Type B pancreatic cell (in vitro differentiated cells): ENCODE data around the gene GRAMD4. TPM values are rescaled to one million over a fixed set of nuclear protein-coding genes. Genes with fewer than 3 reads are reported as not detected.
A peak's percentile ranks its signal among the peaks of the same experiment; 100 is the strongest.

Source experiments
- DNase-seq: peaks from one replicate; pipeline ENCODE4 v3.0.0; 2021; ENCODE audit warnings: mixed read lengths; ENCODE audit not compliant: unreplicated experiment; ENCODE audit errors: extremely low spot score
- H3K27ac Mint-ChIP-seq: 2 replicates; pipeline ENCODE4 v1.8.0; 2021; ENCODE audit warnings: mild to moderate bottlenecking, mixed read lengths
- H3K27me3 Mint-ChIP-seq: 2 replicates; pipeline ENCODE4 v1.8.0; 2021; ENCODE audit warnings: mixed read lengths
- H3K36me3 Mint-ChIP-seq: 2 replicates; pipeline ENCODE4 v1.8.0; 2021; ENCODE audit warnings: mixed read lengths
- H3K4me1 Mint-ChIP-seq: one replicate; pipeline ENCODE4 v1.8.0; 2021; ENCODE audit warnings: mixed read lengths; ENCODE audit not compliant: unreplicated experiment
- H3K4me3 Mint-ChIP-seq: 2 replicates; pipeline ENCODE4 v1.8.0; 2021; ENCODE audit warnings: mild to moderate bottlenecking, mixed read lengths
- H3K9me3 Mint-ChIP-seq: 2 replicates; pipeline ENCODE4 v1.8.0; 2021; ENCODE audit warnings: mixed read lengths
- total RNA-seq: library from RNA; stranded (reverse); gene quantifications from 2 replicates; pipeline ENCODE4 v1.2.1, GENCODE V29; 2021; ENCODE audit warnings: low replicate concordance
- TF ChIP-seq, protein P1 (sequence below): fragments of 200-600 bp; sonication (generic); conservative IDR thresholded peaks from 2 replicates; pipeline ENCODE4 v1.5.0; 2021; ENCODE audit warnings: antibody characterized with exemption, mild to moderate bottlenecking

GRAMD4 gene
- total RNA-seq, 1 donor from 2014 or later = 56.4 TPM

DNA sequence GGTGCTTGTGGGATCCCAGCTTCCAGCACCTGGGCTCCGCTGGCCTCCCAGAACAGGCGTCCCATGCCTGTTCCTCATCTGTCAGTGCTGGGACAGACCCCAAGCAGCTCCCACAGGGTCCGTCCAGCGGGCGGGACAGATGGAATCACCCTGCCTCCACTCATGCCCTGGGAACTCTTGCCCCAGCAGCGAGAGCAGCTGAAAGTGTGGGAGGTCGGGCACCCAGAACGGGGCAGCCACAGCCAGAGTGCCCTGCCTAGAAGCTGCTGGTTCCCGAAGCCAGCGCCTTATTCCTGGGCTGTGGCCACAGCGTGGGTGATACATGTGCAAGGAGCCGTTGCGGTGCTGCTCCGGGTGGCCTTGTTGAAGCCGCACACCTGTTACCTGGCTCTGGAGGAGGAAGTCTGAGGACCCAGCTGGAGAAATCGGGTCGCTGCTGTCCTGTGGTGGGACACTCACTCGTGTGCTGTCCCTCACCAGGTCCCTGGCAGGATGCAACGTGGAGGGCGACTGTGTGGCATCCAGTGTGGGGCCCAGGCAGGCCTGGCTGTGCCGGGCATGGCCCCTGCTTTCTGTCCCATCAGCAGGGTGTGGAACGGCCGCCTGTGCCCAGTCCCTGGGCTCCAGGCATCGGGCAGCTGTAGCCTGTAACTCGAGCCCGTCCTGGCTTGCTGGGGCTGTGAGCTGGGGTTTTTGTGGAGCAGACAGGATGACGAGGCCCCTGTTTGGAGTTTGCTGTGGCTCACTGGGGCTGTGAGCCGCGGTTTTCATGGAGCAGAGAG, 16.2 kb downstream of the GRAMD4 start:
- no peak for DNase-seq
- Mint-ChIP-seq H3K27me3 (no peaks in the 10 kb centered on the region), H3K27ac (no peak overlapping the region), H3K4me1 (peaks cover 23% of the 10 kb centered on the region), H3K9me3 (no peaks in the 10 kb centered on the region), H3K36me3 (peaks cover 9% of the 10 kb centered on the region), H3K4me3 (no peak overlapping the region)
- TF ChIP-seq, protein P1, sequence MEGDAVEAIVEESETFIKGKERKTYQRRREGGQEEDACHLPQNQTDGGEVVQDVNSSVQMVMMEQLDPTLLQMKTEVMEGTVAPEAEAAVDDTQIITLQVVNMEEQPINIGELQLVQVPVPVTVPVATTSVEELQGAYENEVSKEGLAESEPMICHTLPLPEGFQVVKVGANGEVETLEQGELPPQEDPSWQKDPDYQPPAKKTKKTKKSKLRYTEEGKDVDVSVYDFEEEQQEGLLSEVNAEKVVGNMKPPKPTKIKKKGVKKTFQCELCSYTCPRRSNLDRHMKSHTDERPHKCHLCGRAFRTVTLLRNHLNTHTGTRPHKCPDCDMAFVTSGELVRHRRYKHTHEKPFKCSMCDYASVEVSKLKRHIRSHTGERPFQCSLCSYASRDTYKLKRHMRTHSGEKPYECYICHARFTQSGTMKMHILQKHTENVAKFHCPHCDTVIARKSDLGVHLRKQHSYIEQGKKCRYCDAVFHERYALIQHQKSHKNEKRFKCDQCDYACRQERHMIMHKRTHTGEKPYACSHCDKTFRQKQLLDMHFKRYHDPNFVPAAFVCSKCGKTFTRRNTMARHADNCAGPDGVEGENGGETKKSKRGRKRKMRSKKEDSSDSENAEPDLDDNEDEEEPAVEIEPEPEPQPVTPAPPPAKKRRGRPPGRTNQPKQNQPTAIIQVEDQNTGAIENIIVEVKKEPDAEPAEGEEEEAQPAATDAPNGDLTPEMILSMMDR = no peak

- TF ChIP-seq, protein P1 = no peak
- H3K4me3 Mint-ChIP-seq = no peak overlapping the region
- H3K9me3 Mint-ChIP-seq = peaks cover 2% of the 10 kb centered on the region
- H3K27me3 Mint-ChIP-seq = no peaks in the 10 kb centered on the region
- peaks cover 31% of the 10 kb centered on the region for H3K4me1 Mint-ChIP-seq
- H3K36me3 Mint-ChIP-seq = peaks cover 21% of the 10 kb centered on the region
- no peak overlapping the region for H3K27ac Mint-ChIP-seq
- no peak for DNase-seq
Measured at GRCh38 chr22:46637711-46638600, 17.8 kb downstream of the GRAMD4 start.

GRCh38 chr22:46638601-46639431, 18.6 kb downstream of the GRAMD4 start:
- Mint-ChIP-seq H3K36me3 (peaks cover 27% of the 10 kb centered on the region), H3K27ac (peak overlapping the region; percentile 39), H3K27me3 (no peaks in the 10 kb centered on the region), H3K4me1 (peaks cover 29% of the 10 kb centered on the region), H3K4me3 (peak overlapping the region; percentile 53), H3K9me3 (peaks cover 6% of the 10 kb centered on the region)
- no peak for DNase-seq
- TF ChIP-seq, protein P1 = no peak

DNA sequence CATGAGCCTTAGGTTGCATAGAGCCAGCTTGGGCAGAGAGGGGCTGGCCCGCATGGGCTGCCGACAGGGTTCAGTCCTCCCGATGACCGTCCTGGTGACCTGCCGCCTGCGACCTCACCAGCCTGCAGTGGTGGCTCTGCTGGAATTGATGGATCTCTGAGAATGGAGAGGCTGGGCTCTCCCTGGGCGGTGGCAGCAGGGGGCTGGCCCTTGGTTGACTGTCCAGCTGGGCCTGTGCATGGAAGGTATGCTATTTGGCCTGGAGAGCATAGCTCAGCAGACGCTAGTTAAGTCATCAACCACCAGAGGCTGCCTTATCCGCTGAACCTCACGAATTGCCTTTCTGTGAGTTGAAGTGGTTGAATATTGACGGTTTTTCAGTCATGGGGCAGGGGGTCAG, 19.7 kb downstream of the GRAMD4 start:
- no peak for DNase-seq
- peaks cover 6% of the 10 kb centered on the region for H3K9me3 Mint-ChIP-seq
- H3K27ac Mint-ChIP-seq = no peak overlapping the region
- peaks cover 23% of the 10 kb centered on the region for H3K4me1 Mint-ChIP-seq
- TF ChIP-seq, protein P1 = no peak
- H3K27me3 Mint-ChIP-seq = no peaks in the 10 kb centered on the region
- no peak overlapping the region for H3K4me3 Mint-ChIP-seq
- peaks cover 28% of the 10 kb centered on the region for H3K36me3 Mint-ChIP-seq
